ENCODE data around the gene DMD.
A peak's percentile ranks its signal among the peaks of the same experiment; 100 is the strongest.

DMD gene

GRCh38 chrX:31091819-31092218, 2119.5 kb downstream of the DMD start:
- Histone ChIP-seq H3K4me2 (ENCODE audit: low read length) (no peak overlapping the region), H3K27ac (ENCODE audit: low read length) (no peak overlapping the region), H3K27me3 (ENCODE audit: low read depth, low read length) (no peaks in the 10 kb centered on the region), H2AFZ (ENCODE audit: low read depth, low read length) (no peak overlapping the region), H3K9ac (ENCODE audit: low read length) (no peak overlapping the region), H3K4me1 (ENCODE audit: low read length) (peaks cover 35% of the 10 kb centered on the region), H3K9me3 (ENCODE audit: insufficient read depth, low read length) (no peaks in the 10 kb centered on the region), H3K4me3 (ENCODE audit: low read length) (no peak overlapping the region), H3K79me2 (ENCODE audit: low read length) (no peaks in the 10 kb centered on the region), H3K36me3 (replicated peaks; ENCODE audit: low read depth, low read length) (peaks cover 3% of the 10 kb centered on the region), H4K20me1 (ENCODE audit: insufficient read depth, low read length) (no peaks in the 10 kb centered on the region)
- TF ChIP-seq EZH2phosphoT487 (IDR thresholded peaks at IDR 0.05; ENCODE audit: low read depth) (no peak), CTCF (IDR thresholded peaks at IDR 0.05; ENCODE audit: low read depth, low read length) (no peak)

- no peaks in the 10 kb centered on the region for H3K27me3 ChIP-seq (ENCODE audit: low read depth, low read length)
- no peak overlapping the region for H3K27ac ChIP-seq (ENCODE audit: low read length)
- no peak overlapping the region for H2AFZ ChIP-seq (ENCODE audit: low read depth, low read length)
- no peaks in the 10 kb centered on the region for H4K20me1 ChIP-seq (ENCODE audit: insufficient read depth, low read length)
- no peaks in the 10 kb centered on the region for H3K36me3 ChIP-seq (replicated peaks; ENCODE audit: low read depth, low read length)
- no peak overlapping the region for H3K4me3 ChIP-seq (ENCODE audit: low read length)
- H3K9me3 ChIP-seq (ENCODE audit: insufficient read depth, low read length): 0 out of 2 replicates have a peak, but pooled peaks cover 4% of the 10 kb centered on the region
- H3K9ac ChIP-seq (ENCODE audit: low read length): no peak overlapping the region
- no peak for TF ChIP-seq CTCF (IDR thresholded peaks at IDR 0.05; ENCODE audit: low read depth, low read length)
- no peak for TF ChIP-seq EZH2phosphoT487 (IDR thresholded peaks at IDR 0.05; ENCODE audit: low read depth)
- no peaks in the 10 kb centered on the region for H3K79me2 ChIP-seq (ENCODE audit: low read length)
- peaks cover 16% of the 10 kb centered on the region for H3K4me1 ChIP-seq (ENCODE audit: low read length)
- H3K4me2 ChIP-seq (ENCODE audit: low read length): no peak overlapping the region
Observed at GRCh38 chrX:31074522-31074921, 2136.8 kb downstream of the DMD start.

- no peak within 1 kb of the TSS for H2AFZ ChIP-seq (ENCODE audit: low read depth, low read length)
- H3K9me3 ChIP-seq (ENCODE audit: insufficient read depth, low read length): 0 out of 2 replicates have a peak, but pooled peaks cover 4% of the 10 kb centered on the region
- no peak within 1 kb of the TSS for H3K4me2 ChIP-seq (ENCODE audit: low read length)
Observed at GRCh38 chrX:31071725-31072124, 2139.6 kb downstream of the DMD start, which contains the start of gene FTHL17. Gene FTHL17, minus strand, starts transcription at chrX:31072041. Its CDS starts 88 bp downstream, at chrX:31071953.

GRCh38 chrX:31071262-31071661, 2140.1 kb downstream of the DMD start:
- H3K27ac ChIP-seq (ENCODE audit: low read length): no peak overlapping the region
- TF ChIP-seq EZH2phosphoT487 (IDR thresholded peaks at IDR 0.05; ENCODE audit: low read depth) (no peak), CTCF (IDR thresholded peaks at IDR 0.05; ENCODE audit: low read depth, low read length) (no peak)
- no peaks in the 10 kb centered on the region for H3K27me3 ChIP-seq (ENCODE audit: low read depth, low read length)
- H3K4me1 ChIP-seq (ENCODE audit: low read length): peaks cover 36% of the 10 kb centered on the region
- no peaks in the 10 kb centered on the region for H3K36me3 ChIP-seq (replicated peaks; ENCODE audit: low read depth, low read length)
- H2AFZ ChIP-seq (ENCODE audit: low read depth, low read length): no peak overlapping the region
- no peak overlapping the region for H3K9ac ChIP-seq (ENCODE audit: low read length)
- 0 out of 2 replicates have a peak, but pooled peaks cover 4% of the 10 kb centered on the region for H3K9me3 ChIP-seq (ENCODE audit: insufficient read depth, low read length)
- H3K4me2 ChIP-seq (ENCODE audit: low read length): no peak overlapping the region
- no peaks in the 10 kb centered on the region for H4K20me1 ChIP-seq (ENCODE audit: insufficient read depth, low read length)
- no peaks in the 10 kb centered on the region for H3K79me2 ChIP-seq (ENCODE audit: low read length)
- H3K4me3 ChIP-seq (ENCODE audit: low read length): no peak overlapping the region

More at GRCh38 chrX:31071725-31072124, 2139.6 kb downstream of the DMD start, which contains the start of gene FTHL17:
- no peaks in the 10 kb centered on the region for H3K36me3 ChIP-seq (replicated peaks; ENCODE audit: low read depth, low read length)
- H3K79me2 ChIP-seq (ENCODE audit: low read length): no peaks in the 10 kb centered on the region
- H4K20me1 ChIP-seq (ENCODE audit: insufficient read depth, low read length): no peaks in the 10 kb centered on the region
- no peak within 1 kb of the TSS for H3K9ac ChIP-seq (ENCODE audit: low read length)
- TF ChIP-seq CTCF (IDR thresholded peaks at IDR 0.05; ENCODE audit: low read depth, low read length) (no peak), EZH2phosphoT487 (IDR thresholded peaks at IDR 0.05; ENCODE audit: low read depth) (no peak)
- H3K4me1 ChIP-seq (ENCODE audit: low read length): peaks cover 36% of the 10 kb centered on the region
- no peaks in the 10 kb centered on the region for H3K27me3 ChIP-seq (ENCODE audit: low read depth, low read length)
- no peak within 1 kb of the TSS for H3K4me3 ChIP-seq (ENCODE audit: low read length)
- H3K27ac ChIP-seq (ENCODE audit: low read length): peak within 1 kb of the TSS; percentile 81; the same call in 1 of the 2 replicates

Data from OCI-LY3 (cell line).